ENCODE results near the gene POMP.

POMP gene, protein sequence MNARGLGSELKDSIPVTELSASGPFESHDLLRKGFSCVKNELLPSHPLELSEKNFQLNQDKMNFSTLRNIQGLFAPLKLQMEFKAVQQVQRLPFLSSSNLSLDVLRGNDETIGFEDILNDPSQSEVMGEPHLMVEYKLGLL

GRCh38 chr13:28658796-28659620 is at the start of gene POMP:
POMP (plus strand) TSS chr13:28659130; CDS start chr13:28659185, 55 bp downstream.
- DNase-seq (ENCODE audit: low read depth in 2 of 2) = peak; percentile 82 to 87

DNA sequence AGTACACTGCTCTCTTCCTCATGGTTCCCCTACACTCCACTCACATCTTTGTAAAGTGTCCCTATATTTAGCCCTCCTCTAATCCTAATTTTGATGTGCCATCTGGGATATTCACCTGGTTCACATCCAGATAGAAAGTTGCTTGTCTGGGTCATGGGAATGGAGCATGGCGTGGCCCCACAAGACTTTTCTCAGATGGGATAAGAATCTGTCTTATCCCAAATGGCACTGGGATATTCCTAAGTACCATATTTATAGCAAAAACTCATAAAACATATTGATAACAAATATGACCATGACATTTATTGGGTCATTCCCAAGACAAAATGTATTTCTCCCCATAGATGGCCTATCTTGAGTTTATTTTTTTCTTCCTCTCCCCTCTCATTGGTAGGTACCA is 49.5 kb upstream of the POMP start:
- no peak for DNase-seq (ENCODE audit: low read depth in 2 of 2)

GRCh38 chr13:28609926-28610325 is 49.0 kb upstream of the POMP start:
- DNase-seq (ENCODE audit: low read depth in 2 of 2) = no peak

GRCh38 chr13:28610996-28611395 is 47.9 kb upstream of the POMP start:
- DNase-seq (ENCODE audit: low read depth in 2 of 2) = no peak

- DNase-seq (ENCODE audit: low read depth in 2 of 2) = no peak
Measured at GRCh38 chr13:28611654-28612131, 47.2 kb upstream of the POMP start.

DNA sequence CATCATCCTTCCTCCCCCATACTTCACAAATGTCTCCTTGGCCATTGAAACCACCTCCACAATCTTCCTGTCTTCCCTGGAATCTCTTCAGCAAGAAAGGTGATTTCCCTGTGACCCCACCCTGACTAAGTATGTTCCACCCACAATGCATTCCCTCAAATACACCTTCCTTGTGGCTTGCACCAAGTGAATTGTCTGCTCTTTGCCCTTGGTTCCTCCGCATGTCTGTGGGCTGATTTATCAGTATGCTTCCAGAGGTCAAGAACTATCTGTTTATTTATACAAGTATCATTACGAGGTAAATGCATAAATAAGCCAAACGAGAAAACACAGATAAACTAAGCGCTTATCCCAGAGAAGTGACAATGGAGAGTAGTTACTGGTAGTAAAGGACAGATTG is 45.4 kb upstream of the POMP start:
- no peak for DNase-seq (ENCODE audit: low read depth in 2 of 2)

- DNase-seq (ENCODE audit: low read depth in 2 of 2) = no peak
Measured at GRCh38 chr13:28615916-28616446, 42.9 kb upstream of the POMP start.

GRCh38 chr13:28618230-28618994 is 40.5 kb upstream of the POMP start:
- DNase-seq (ENCODE audit: low read depth in 2 of 2) = no peak

DNA sequence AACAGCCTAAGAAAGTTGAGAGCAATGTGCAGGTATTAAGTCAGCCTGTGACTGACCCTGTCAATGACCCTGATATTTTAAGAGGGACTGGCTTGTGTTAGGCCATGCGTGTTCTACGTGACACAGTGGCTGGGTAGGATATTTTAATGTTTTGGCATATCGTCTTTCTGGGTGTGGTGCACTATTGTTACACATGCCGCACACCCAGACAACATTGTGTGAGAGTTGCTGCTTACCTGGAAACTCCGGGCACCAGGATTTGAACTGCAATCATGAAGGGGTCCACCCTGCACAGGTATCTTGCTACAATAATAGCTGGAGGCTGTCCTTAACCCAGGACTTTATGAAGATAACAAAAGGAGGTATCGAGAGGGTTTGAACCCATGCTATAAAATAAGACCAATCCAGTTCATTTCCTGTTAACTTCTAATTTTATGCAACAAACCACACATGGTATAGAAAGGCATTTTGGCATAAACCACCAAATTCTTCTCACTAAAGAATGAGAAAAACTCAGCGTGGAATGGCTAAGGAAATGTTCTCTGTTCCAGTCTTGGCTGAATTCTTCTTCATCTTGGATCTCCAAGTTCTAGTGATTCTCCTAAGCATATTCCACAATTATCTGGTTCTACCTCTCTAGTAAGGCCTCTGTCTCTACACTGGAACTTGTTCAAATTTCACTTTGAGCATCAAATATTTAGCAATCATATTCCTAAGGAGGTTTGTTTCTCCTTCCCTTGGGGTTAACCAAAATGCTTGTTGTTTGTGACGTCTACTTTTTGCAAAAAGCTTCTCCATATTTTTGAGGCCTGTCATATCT is 38.7 kb upstream of the POMP start:
- no peak for DNase-seq (ENCODE audit: low read depth in 2 of 2)

DNA sequence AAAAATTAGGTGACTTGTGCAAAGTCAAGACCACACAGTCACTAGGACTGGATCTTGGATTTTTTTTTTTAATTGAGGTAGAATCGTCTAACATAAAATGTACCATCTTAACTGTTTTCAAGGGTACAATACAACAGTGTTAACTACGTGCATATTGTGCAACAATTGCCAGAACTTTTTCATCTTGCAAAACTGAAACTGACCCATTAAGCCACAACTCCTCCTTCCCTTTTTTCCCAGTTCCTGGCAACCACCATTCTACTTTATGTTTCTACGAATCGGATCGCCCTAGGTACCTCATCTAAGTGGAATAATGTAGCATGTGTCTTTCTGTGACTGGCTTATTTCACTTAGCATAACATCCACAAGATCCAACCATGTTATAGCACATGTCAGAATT is 37.5 kb upstream of the POMP start:
- no peak for DNase-seq (ENCODE audit: low read depth in 2 of 2)

DNA sequence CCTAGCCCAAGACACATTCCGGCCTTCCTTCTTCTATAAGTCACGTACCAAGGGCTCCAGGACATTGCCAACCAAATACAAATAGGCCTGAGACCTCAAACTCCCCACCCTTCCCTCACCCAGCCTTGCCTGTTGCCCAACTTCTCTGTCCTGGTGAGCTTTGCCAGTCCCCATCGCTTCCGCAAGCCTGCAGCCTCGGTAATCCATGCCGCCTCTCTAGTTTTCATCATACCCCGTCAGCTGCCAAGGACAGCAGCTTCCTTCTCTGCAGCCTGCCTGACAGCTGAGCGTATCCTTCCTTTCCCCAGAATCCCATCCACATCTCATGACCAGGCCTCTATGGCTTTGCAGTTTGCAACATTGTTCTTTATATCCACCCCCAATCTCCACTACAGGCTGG is 36.6 kb upstream of the POMP start:
- no peak for DNase-seq (ENCODE audit: low read depth in 2 of 2)

GRCh38 chr13:28623782-28624706 is 34.9 kb upstream of the POMP start:
- no peak for DNase-seq (ENCODE audit: low read depth in 2 of 2)

DNA sequence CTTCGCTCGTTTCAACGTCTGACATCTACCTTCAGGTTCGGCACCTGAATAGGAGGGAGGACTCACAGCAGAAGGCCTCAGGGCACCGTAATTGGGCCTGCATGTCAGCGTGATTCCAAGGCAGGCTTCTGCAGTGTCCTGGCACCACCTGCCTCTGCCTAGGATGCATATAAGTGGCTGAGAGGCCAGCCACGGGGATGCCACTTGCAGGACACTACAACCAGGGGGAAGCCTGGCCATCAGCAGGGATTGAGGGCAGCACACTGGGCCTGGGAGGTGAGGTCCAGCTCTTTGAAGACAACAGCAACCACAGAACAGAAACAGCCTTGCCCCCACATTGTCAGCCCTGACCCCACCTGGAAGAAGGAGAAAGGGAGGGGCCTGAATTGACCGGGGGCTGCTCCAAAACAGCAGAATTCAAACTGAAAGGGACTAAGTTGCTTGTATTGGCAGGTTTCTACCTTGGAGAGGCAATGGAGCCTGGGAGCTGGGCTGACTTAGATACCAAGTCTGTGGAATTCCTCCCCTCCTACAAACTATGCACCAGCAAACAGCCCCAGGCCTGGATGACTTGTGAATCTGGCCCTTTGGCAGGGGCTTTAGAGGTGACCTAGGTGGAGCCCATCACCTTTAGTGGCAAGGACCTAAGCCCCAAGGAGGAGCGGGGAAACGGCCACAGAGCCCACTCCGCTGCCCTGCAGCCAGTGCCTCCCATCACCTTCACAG is 34.1 kb upstream of the POMP start:
- no peak for DNase-seq (ENCODE audit: low read depth in 2 of 2)

DNA sequence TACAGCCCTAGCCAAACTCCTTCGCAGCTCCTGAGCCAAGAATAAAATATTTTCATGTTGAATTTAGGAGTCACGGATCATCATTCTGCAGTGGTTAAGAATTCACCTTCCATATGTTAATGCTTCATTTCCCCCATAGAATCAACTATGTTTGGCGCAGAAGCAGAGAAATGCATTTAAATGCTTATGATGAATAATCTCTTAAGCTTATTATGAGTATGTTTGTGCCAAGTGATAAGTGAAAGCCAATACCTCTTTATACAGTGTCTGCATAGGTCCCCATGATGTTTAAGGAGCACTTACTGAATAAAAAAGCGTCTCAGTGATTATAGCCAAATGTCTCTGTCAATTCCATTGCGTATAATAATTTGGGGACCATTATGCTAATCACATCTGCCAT is 32.7 kb upstream of the POMP start:
- no peak for DNase-seq (ENCODE audit: low read depth in 2 of 2)

GRCh38 chr13:28628241-28628640 is 30.7 kb upstream of the POMP start:
- no peak for DNase-seq (ENCODE audit: low read depth in 2 of 2)

DNA sequence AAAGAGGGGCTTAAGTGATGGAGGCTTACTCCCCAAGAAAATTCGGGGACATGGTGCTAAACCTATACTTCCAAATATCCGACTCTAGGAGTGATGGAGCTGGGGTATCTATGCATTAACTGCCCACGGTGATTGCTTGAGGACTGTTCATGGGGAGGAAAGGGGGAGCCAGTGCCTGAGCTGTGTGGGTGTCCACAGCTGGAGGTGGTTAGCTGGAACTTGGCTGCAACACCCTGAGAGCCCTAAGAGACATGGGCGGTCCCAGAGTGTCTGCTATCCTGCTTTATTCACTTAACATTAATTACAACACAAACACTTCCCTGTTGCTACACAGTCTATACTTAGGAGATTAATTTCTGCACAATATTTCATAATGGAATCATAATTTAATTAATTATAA is 28.1 kb upstream of the POMP start:
- DNase-seq (ENCODE audit: low read depth in 2 of 2) = no peak

- DNase-seq (ENCODE audit: low read depth in 2 of 2) = no peak
Measured at GRCh38 chr13:28631801-28632200, 27.1 kb upstream of the POMP start.

DNA sequence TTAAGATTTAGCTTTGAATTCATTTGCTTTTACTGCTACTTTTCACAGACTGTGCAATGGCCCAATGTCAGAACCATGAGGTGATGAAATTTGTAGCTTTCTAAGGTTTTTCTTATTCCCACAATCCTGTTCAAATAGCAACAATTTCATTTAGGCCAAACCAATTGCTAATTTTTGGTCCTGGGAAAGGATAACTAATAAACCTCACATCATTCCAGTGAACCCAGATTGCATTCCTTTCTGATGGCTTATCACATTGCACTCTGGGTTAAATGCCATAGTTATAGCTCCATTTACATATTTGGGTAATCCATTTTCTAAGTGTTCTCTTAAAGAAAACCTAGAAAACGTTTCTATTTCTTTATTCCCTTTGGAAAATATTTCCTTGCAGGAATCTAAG is 22.9 kb upstream of the POMP start:
- DNase-seq (ENCODE audit: low read depth in 2 of 2) = no peak

DNA sequence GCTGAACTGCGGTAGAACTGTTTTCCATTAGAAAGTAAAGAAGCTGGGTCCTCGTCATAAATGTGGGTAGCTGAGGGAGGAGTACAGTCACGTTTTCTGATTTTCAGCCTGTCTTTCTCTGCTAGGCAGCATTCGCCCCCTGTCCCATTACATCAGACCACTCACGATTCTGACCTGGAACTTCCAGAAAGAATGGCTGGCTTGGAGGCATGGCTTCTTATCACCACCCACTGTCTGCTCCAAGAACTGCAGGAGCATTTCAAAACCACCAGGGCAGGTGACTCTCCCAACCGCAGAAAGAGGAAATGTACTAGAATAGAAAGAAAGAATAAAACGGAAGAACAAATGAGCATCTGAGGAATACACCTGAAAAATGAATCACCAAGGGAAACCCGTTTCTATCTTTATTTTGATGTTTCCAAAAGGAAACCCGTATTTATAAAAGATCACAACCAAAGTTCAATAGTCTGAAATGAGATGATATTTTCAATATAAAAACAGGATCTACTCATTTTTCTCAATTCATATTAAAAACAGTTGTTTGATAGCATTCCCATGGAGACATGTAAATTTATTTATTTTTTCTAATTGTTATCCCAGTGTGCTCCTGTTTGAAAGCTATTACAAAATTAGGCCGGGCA is 22.1 kb upstream of the POMP start:
- DNase-seq (ENCODE audit: low read depth in 2 of 2) = no peak
